ACC112 (cell line): ENCODE results near the gene MACROD1.

Experiments used
- H2AFZ ChIP-seq: fragments of 200-600 bp; sonication (generic); one replicate; pipeline ENCODE4 v1.6.0; 2017; ENCODE audit warnings: antibody characterized with exemption, low read length; ENCODE audit not compliant: unreplicated experiment
- H3K27ac ChIP-seq: fragments of 200-600 bp; sonication (generic); 2 replicates; pipeline ENCODE4 v1.5.1; 2014; ENCODE audit warnings: low read depth, mild to moderate bottlenecking, antibody characterized with exemption, low read length, moderate library complexity
- H3K27me3 ChIP-seq: fragments of 200-600 bp; sonication (generic); 2 replicates; pipeline ENCODE4 v1.6.1; 2014; ENCODE audit warnings: mild to moderate bottlenecking, antibody characterized with exemption, low read length, moderate library complexity, mixed read lengths; ENCODE audit not compliant: insufficient read depth
- H3K36me3 ChIP-seq: fragments of 200-600 bp; sonication (generic); 2 replicates; pipeline ENCODE4 v1.6.1; 2016; ENCODE audit warnings: mild to moderate bottlenecking, antibody characterized with exemption, low read length, moderate library complexity, mixed read lengths; ENCODE audit not compliant: insufficient read depth
- H3K4me1 ChIP-seq: fragments of 200-600 bp; sonication (generic); one replicate; pipeline ENCODE4 v1.6.1; 2016; ENCODE audit warnings: low read length, mixed read lengths; ENCODE audit not compliant: insufficient read depth, unreplicated experiment, control insufficient read depth
- H3K4me3 ChIP-seq: fragments of 200-600 bp; sonication (generic); 2 replicates; pipeline ENCODE4 v1.5.1; 2014; ENCODE audit warnings: mild to moderate bottlenecking, low read depth, low read length
- H3K79me2 ChIP-seq: fragments of 200-600 bp; sonication (generic); one replicate; pipeline ENCODE4 v1.6.0; 2016; ENCODE audit warnings: low read length; ENCODE audit not compliant: control insufficient read depth, unreplicated experiment, insufficient read depth

MACROD1 gene

GRCh38 chr11:64127267-64128072 is 38.4 kb downstream of the MACROD1 start:
- Histone ChIP-seq H3K4me1 (no peaks in the 10 kb centered on the region), H3K4me3 (no peak overlapping the region), H2AFZ (no peak overlapping the region), H3K79me2 (no peaks in the 10 kb centered on the region), H3K27ac (no peak overlapping the region), H3K36me3 (no peaks in the 10 kb centered on the region), H3K27me3 (no peaks in the 10 kb centered on the region)

GRCh38 chr11:64126796-64127195 is 39.1 kb downstream of the MACROD1 start:
- Histone ChIP-seq H3K4me3 (no peak overlapping the region), H3K27me3 (no peaks in the 10 kb centered on the region), H2AFZ (no peak overlapping the region), H3K27ac (no peak overlapping the region), H3K4me1 (peaks cover 3% of the 10 kb centered on the region), H3K36me3 (no peaks in the 10 kb centered on the region), H3K79me2 (no peaks in the 10 kb centered on the region)

GRCh38 chr11:64126371-64126770 is 39.5 kb downstream of the MACROD1 start:
- no peak overlapping the region for H3K4me3 ChIP-seq
- no peaks in the 10 kb centered on the region for H3K27me3 ChIP-seq
- no peak overlapping the region for H2AFZ ChIP-seq
- H3K79me2 ChIP-seq, result no peaks in the 10 kb centered on the region
- H3K36me3 ChIP-seq, result no peaks in the 10 kb centered on the region
- no peak overlapping the region for H3K27ac ChIP-seq
- H3K4me1 ChIP-seq, result peaks cover 3% of the 10 kb centered on the region

GRCh38 chr11:64125676-64126075 is 40.2 kb downstream of the MACROD1 start:
- H3K27ac ChIP-seq, result no peak overlapping the region
- no peak overlapping the region for H3K4me3 ChIP-seq
- H3K27me3 ChIP-seq, result no peaks in the 10 kb centered on the region
- H3K4me1 ChIP-seq, result peaks cover 6% of the 10 kb centered on the region
- H3K36me3 ChIP-seq, result no peaks in the 10 kb centered on the region
- H2AFZ ChIP-seq, result no peak overlapping the region
- no peaks in the 10 kb centered on the region for H3K79me2 ChIP-seq

- H3K27ac ChIP-seq, result no peak overlapping the region
- no peak overlapping the region for H3K4me3 ChIP-seq
- no peaks in the 10 kb centered on the region for H3K27me3 ChIP-seq
- peaks cover 6% of the 10 kb centered on the region for H3K4me1 ChIP-seq
- H3K79me2 ChIP-seq, result no peaks in the 10 kb centered on the region
- H2AFZ ChIP-seq, result no peak overlapping the region
- H3K36me3 ChIP-seq, result no peaks in the 10 kb centered on the region
Observed at GRCh38 chr11:64124147-64124546, 41.8 kb downstream of the MACROD1 start.

GRCh38 chr11:64123679-64124078 is 42.2 kb downstream of the MACROD1 start:
- H2AFZ ChIP-seq, result no peak overlapping the region
- no peaks in the 10 kb centered on the region for H3K79me2 ChIP-seq
- no peaks in the 10 kb centered on the region for H3K36me3 ChIP-seq
- H3K4me3 ChIP-seq, result no peak overlapping the region
- no peak overlapping the region for H3K27ac ChIP-seq
- H3K4me1 ChIP-seq, result peaks cover 6% of the 10 kb centered on the region
- no peaks in the 10 kb centered on the region for H3K27me3 ChIP-seq

- Histone ChIP-seq H3K4me1 (peaks cover 6% of the 10 kb centered on the region), H3K79me2 (no peaks in the 10 kb centered on the region), H2AFZ (no peak overlapping the region), H3K36me3 (no peaks in the 10 kb centered on the region), H3K27me3 (no peaks in the 10 kb centered on the region), H3K27ac (no peak overlapping the region), H3K4me3 (no peak overlapping the region)
Observed at GRCh38 chr11:64122411-64123410, 43.2 kb downstream of the MACROD1 start.

- H2AFZ ChIP-seq, result no peak overlapping the region
- H3K27ac ChIP-seq, result no peak overlapping the region
Observed at GRCh38 chr11:64121663-64122410, 44.1 kb downstream of the MACROD1 start.

GRCh38 chr11:64120951-64121569 is 44.9 kb downstream of the MACROD1 start:
- no peaks in the 10 kb centered on the region for H3K79me2 ChIP-seq
- H3K36me3 ChIP-seq, result no peaks in the 10 kb centered on the region
- peaks cover 6% of the 10 kb centered on the region for H3K4me1 ChIP-seq
- H3K27me3 ChIP-seq, result no peaks in the 10 kb centered on the region
- H2AFZ ChIP-seq, result no peak overlapping the region
- no peak overlapping the region for H3K27ac ChIP-seq
- no peak overlapping the region for H3K4me3 ChIP-seq

More at GRCh38 chr11:64121663-64122410, 44.1 kb downstream of the MACROD1 start:
- H3K4me1 ChIP-seq, result peaks cover 6% of the 10 kb centered on the region
- H3K36me3 ChIP-seq, result no peaks in the 10 kb centered on the region
- no peaks in the 10 kb centered on the region for H3K79me2 ChIP-seq
- H3K4me3 ChIP-seq, result no peak overlapping the region
- H3K27me3 ChIP-seq, result no peaks in the 10 kb centered on the region

- H3K36me3 ChIP-seq, result no peaks in the 10 kb centered on the region
- H3K4me1 ChIP-seq, result peaks cover 6% of the 10 kb centered on the region
- H3K27ac ChIP-seq, result no peak overlapping the region
- H3K27me3 ChIP-seq, result no peaks in the 10 kb centered on the region
- no peak overlapping the region for H3K4me3 ChIP-seq
- no peak overlapping the region for H2AFZ ChIP-seq
- H3K79me2 ChIP-seq, result no peaks in the 10 kb centered on the region
Observed at GRCh38 chr11:64119700-64120099, 46.2 kb downstream of the MACROD1 start.
